ENCODE measurements around the gene ZNF160. TPM values are rescaled to one million over a fixed set of nuclear protein-coding genes. Genes with fewer than 3 reads are reported as not detected.

Gene ZNF160
- total and polyA plus RNA-seq, 12 donors: 26.1 to 102 (median 57.1) TPM

- WGBS, 4 donors: 98 to 100% (median 99%) methylated on average over 4 of the region's 4 CpGs
- Histone ChIP-seq H3K36me3 (replicated peaks in 1 of 2) (peaks cover 0 to 42% of the 10 kb centered on the region in 2 donors), H3K9me3 (replicated peaks in 1 of 3) (peaks cover 0 to 43% (median 14%) of the 10 kb centered on the region in 3 donors), H3K4me3 (no peak overlapping the region), H3K27ac (no peak overlapping the region), H3K27me3 (no peaks in the 10 kb centered on the region), H3K4me1 (replicated peaks in 1 of 2) (no peaks in the 10 kb centered on the region)
- TF ChIP-seq POLR2A (IDR thresholded peaks at IDR 0.05): no peak
- TF ChIP-seq, protein P1, sequence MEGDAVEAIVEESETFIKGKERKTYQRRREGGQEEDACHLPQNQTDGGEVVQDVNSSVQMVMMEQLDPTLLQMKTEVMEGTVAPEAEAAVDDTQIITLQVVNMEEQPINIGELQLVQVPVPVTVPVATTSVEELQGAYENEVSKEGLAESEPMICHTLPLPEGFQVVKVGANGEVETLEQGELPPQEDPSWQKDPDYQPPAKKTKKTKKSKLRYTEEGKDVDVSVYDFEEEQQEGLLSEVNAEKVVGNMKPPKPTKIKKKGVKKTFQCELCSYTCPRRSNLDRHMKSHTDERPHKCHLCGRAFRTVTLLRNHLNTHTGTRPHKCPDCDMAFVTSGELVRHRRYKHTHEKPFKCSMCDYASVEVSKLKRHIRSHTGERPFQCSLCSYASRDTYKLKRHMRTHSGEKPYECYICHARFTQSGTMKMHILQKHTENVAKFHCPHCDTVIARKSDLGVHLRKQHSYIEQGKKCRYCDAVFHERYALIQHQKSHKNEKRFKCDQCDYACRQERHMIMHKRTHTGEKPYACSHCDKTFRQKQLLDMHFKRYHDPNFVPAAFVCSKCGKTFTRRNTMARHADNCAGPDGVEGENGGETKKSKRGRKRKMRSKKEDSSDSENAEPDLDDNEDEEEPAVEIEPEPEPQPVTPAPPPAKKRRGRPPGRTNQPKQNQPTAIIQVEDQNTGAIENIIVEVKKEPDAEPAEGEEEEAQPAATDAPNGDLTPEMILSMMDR (IDR thresholded peaks at IDR 0.05): no peak
- intact Hi-C loops (cut with DNase I): no loop called here
- DNase-seq: no peak
These were observed 35.0 kb downstream of the ZNF160 start for GRCh38 chr19:53068199-53068598.

DNA sequence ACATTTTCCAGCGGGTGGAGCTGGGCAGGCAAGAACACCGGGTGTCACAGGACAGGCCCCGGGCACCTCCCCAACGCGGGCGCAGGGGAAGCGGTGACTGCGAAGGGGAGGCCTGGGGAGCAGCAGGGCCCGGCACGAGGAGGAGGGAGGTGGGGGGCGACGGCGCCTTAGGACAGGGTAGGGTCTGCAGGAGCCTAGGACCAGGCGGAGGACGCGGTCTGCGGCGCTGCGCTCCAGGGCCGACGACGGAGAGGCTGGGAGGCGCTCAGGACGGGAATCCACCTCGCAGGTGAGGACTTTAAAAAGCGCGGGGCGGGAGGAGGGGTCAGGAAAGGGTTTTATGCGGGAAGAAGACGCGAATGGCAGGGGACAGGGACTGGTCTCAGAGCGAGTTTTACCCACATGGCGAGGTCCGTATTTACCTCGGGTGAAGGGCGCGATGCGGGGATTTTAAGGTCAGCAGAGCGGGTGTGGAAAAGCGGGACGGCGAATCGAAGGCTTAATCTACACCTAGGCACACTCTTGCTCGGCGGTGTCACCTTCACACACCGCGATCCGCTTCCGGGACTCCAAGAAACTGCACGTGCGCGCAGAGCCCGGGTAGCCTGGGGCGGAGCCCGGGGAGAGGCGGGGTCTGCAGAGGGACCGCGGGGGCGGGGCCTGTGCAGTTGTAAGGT, 45.2 kb downstream of the ZNF160 start:
- DNase-seq: no peak
- WGBS, 4 donors: 2 to 7% (median 2%) methylated on average over 29 to 59 of the region's 59 CpGs
- H3K4me1 ChIP-seq (replicated peaks in 1 of 2): no peaks in the 10 kb centered on the region
- no peaks in the 10 kb centered on the region for H3K9me3 ChIP-seq (replicated peaks in 1 of 3)
- intact Hi-C loops (cut with DNase I): no loop called here
- no peaks in the 10 kb centered on the region for H3K27me3 ChIP-seq
- H3K4me3 ChIP-seq: no peak overlapping the region
- no peaks in the 10 kb centered on the region for H3K36me3 ChIP-seq (replicated peaks in 1 of 2)
- H3K27ac ChIP-seq: no peak overlapping the region
- TF ChIP-seq POLR2A (IDR thresholded peaks at IDR 0.05): no peak

- WGBS, 4 donors: 31 to 53% (median 38%) methylated on average over 2 of the region's 2 CpGs
These were observed 48.1 kb downstream of the ZNF160 start for GRCh38 chr19:53055117-53055516.

DNA sequence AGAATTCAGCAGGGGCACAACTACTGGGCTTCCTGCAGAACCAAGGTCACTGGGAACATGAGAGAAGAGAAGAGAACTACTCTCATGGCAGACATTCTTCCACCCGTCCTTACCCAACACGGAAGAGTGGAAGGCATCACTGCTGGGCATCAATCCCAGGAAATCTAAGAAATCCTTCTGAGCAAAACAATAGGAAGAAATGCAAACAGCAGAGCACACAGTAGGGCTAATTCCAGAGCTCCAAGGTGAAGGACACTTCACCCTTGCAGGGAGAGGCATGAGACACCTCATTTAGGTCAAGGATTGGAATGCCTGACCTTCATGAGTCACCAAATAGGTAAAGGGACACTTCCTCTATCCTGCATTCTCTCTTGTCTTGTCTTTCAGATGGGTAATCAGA, 55.8 kb downstream of the ZNF160 start:
- Histone ChIP-seq H3K4me3 (no peak overlapping the region), H3K9me3 (replicated peaks in 1 of 3) (peaks cover 0 to 11% (median 0%) of the 10 kb centered on the region in 3 donors), H3K4me1 (replicated peaks in 1 of 2) (no peaks in the 10 kb centered on the region), H3K27me3 (no peaks in the 10 kb centered on the region), H3K36me3 (replicated peaks in 1 of 2) (no peaks in the 10 kb centered on the region), H3K27ac (no peak overlapping the region)
- no peak for DNase-seq
- WGBS, 4 donors: 80 to 98% (median 86%) methylated on average over 2 of the region's 2 CpGs
- TF ChIP-seq, protein P1 (IDR thresholded peaks at IDR 0.05): no peak
- TF ChIP-seq POLR2A (IDR thresholded peaks at IDR 0.05): no peak
- intact Hi-C loops (cut with DNase I): no loop called here

More at GRCh38 chr19:53055117-53055516, 48.1 kb downstream of the ZNF160 start:
- Histone ChIP-seq H3K9me3 (replicated peaks in 1 of 3) (no peaks in the 10 kb centered on the region), H3K4me1 (replicated peaks in 1 of 2) (no peaks in the 10 kb centered on the region), H3K27me3 (no peaks in the 10 kb centered on the region), H3K4me3 (no peak overlapping the region), H3K27ac (no peak overlapping the region), H3K36me3 (replicated peaks in 1 of 2) (no peaks in the 10 kb centered on the region)
- no peak for DNase-seq
- intact Hi-C loops (cut with DNase I): no loop called here
- no peak for TF ChIP-seq POLR2A (IDR thresholded peaks at IDR 0.05)
- TF ChIP-seq, protein P1 (IDR thresholded peaks at IDR 0.05): no peak

- 71 to 86% (median 78%) methylated on average over 16 of the region's 16 CpGs for WGBS, 4 donors
These were observed 57.7 kb downstream of the ZNF160 start for GRCh38 chr19:53045536-53045935.

More at GRCh38 chr19:53045536-53045935, 57.7 kb downstream of the ZNF160 start:
- TF ChIP-seq, protein P1 (IDR thresholded peaks at IDR 0.05): no peak
- no peak for TF ChIP-seq POLR2A (IDR thresholded peaks at IDR 0.05)
- Histone ChIP-seq H3K27me3 (no peaks in the 10 kb centered on the region), H3K36me3 (replicated peaks in 1 of 2) (no peaks in the 10 kb centered on the region), H3K4me3 (no peak overlapping the region), H3K4me1 (replicated peaks in 1 of 2) (no peaks in the 10 kb centered on the region), H3K9me3 (replicated peaks in 1 of 3) (peaks cover 0 to 11% (median 0%) of the 10 kb centered on the region in 3 donors), H3K27ac (no peak overlapping the region)
- intact Hi-C loops (cut with DNase I): no loop called here
- no peak for DNase-seq
